HG02885 (cell line): Measurements from ENCODE around the gene GOSR2.

Experiments
- ATAC-seq: cut with Tn5 transposase; IDR thresholded peaks from one replicate; pipeline ENCODE4 v1.9.1; 2021; ENCODE audit warnings: mild to moderate bottlenecking; ENCODE audit not compliant: unreplicated experiment, poor library complexity

GOSR2 gene

DNA sequence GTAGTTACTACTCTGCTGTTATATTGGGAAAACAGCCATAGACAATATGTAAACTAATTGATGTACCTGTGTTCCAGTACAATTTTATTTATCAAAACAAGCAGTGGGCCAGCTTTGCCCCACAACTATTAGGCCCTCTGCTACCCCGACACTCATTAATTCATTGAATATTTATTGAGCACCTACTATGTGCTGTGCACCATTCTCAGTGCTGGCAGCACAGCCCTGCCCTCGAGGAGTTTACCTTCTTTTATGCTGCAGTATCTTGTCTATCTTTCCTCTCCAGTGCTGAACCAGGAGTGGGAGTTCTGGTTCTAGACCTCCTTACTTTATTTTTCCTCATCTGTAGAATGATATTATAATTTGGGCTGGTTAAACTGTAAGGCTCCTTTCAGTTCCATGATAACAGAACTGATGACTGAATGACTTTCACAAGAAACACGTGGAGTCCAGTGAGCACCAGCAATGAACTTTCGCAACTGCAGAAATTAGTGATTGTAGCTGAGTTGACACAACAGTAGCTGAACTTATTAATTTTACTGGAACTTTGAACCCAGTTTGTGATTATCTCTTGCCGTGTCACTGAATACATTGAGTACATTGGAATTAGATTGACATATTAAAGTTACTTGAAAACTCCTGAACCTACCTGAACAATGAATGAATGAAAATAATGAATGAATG is 2.4 kb downstream of the GOSR2 start:
- ATAC-seq = no peak

DNA sequence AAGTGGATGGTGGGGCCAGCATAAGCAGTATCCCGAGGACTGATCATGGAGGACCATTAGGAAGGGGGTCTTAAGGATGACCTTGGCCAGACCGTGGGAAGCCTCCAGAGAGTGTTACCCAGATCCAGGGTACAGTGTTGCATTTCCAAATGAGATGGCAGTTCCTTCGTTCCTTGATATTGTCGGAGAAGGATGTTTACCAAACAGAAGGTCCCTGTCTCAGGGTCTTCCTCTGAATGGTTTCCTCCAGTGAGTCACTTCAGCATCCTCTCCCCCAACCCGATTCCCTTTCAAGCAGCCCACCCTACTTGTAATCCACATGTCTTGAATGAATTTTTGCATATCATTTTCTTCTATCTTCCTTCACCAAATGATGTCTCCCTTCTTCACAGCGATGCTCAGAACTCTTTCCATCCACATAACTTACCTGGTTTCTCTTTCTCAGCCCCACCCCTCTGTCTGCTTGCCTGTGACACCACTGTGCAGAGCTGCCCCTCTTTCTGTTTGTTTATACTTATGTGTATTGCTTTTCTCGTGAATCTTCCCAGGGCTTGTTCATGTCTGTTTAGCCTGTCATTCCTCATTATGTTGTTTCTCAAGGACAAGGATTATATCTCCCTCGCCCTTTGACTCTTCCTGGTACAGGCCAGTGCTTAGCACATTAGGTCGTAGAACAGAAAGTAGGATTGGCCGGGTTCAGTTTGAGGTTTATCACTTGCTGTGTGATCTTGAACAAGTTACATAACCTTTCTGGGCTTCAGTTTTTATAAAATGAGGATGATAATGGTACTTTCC is 5.7 kb downstream of the GOSR2 start:
- ATAC-seq = no peak

DNA sequence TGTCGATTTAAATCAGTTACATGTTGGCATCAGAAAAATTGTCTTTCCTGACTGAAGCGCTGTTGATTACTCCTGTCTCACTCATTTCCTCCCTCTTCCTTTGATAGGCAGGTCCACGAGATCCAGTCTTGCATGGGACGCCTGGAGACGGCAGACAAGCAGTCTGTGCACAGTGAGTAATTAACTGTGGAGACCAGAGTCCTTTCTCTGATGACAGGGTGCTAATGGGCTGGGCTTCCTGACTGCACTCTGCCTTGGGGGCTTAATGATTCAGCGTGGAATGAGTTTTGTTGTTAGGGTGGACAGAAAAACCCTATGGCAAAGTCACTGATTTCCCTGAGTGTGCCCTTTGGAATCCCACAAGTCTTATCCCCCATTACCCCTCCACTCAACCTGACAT is 6.5 kb downstream of the GOSR2 start:
- no peak for ATAC-seq

DNA sequence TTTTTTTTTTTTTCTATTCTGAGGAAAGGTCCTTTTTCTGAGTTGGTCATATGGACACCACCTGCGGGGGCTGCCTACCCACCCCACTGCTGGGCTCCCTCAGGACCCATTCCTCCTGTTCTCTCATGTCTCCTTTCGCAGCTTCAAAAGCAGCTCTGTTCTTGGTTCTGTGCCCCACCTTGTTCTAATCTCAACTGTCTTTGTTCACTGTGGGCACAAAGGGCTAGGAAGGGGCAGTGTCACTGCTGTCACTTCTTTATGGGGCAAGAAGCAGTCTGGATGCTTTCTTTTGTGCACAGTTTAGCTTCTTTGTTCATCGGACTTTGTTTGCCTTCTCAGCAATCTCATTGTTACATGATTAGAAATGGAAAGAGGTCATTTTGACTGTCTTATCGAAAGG is 7.1 kb downstream of the GOSR2 start:
- no peak for ATAC-seq

DNA sequence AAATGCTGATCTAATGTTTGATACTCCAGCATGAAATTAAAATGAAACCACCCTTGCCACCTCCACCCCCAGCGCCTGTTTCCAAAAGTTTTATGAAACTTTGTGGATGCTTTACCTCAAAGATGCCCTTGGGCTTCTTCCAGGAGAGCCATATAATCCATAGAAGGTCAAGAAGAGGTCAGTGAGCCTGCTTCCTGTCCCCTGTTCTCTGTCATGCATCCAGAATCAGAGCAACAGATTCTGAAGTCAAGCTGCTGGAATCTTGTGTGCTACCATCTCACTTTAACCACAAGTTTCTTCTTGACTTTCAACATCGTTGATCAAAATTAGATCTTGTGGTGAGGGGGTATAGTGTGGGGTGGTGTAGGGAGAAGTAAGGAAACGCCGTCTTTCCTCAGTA is 8.6 kb downstream of the GOSR2 start:
- ATAC-seq = no peak

DNA sequence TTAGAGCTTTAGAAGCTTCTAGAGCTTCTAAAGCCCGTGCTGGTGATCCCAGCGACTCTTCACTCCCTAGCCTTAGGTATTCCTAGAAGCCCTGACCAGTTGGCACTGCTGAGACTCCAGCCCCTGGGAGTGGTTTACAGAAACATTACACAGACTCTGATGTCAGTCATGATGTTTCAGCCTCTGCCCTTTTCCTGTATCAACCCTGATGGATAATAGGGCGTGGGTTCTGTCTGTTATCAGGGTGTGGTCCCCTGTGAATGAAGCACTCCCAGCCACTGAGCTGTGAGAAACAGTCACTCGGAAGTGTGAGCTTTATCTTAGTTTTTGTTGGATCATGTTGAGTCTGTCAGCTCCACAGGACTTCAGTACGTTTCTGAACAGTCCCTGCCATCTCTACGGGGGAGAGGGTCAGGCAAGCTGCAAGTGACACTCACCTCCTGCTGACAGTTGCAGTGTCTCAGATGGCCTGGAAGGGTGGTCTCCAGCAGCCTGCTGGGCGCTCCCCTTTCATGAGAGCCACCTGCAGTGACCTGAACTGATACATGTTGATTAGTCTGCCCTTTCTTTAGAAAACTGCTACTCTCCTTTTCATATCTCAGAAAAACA is 12.8 kb downstream of the GOSR2 start:
- ATAC-seq = no peak

DNA sequence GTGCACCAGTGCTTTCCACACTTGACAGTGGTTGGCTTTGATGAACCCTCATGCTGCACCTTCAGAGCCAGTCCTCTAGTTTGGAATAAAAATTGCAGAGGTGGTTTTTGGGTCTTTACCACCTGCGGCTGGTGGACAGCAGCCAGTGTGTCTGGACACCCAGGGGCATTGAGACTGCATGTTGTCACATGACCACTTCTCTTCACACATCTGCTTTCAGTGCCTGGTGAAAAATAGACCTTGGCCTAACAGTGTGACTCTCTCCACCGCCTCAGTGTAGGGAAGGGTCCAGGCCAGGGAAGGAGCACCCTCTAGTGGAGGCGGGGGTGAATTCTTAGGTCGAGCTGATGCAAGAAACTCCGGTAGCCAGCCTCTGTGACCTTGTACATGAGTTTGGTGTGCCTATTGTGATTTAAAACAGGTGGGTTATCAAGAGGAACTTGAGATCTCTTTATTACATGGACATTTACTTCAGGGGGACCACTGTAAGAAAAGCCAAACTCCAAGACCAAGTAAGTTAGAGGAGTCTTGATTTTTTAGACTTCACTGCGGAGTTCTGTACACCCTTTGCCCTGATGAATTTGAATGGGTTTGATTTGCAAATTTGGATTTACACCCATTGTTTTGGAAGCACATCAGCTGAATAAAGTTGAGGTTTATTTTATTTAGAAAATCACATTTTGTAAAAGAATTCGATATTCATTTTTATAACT is 17.9 kb downstream of the GOSR2 start:
- ATAC-seq = peak; percentile 57

DNA sequence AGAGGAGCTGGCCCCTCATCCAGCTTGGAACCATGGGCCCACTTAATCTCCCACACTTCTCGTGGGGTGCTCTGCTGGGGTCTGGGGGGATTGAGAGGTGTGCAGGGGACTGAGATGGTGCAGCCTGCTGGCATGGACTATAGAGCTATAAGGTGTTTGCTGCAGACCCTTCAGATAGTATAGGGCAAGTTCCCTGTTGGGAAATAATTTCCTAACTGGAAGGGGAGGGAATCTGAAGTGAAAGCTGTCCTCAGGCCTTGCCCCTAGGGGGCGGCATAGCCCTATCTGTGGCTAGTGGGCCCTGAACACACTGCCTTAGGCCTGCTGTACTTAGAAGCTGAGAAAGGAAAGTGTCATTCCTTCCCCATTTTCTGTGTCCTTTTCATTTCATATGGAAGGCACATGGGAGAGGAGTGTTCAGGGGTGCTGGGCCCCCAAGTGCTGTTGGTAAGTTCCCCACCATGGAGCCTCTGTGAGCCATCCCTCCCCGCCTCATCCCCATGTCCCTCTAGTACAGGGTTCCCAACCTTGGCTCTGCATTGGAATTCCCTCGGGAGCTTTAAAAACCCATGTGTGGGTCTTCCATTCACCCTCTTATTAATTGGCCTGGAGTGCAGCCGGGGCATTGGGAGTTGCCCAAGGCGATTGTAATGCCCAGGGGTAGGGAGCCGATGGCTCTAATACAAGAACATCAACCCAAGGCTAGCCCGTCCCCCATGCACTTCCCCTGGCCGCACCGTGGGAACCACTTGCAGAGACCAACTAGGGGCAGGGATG is 19.7 kb downstream of the GOSR2 start:
- no peak for ATAC-seq

DNA sequence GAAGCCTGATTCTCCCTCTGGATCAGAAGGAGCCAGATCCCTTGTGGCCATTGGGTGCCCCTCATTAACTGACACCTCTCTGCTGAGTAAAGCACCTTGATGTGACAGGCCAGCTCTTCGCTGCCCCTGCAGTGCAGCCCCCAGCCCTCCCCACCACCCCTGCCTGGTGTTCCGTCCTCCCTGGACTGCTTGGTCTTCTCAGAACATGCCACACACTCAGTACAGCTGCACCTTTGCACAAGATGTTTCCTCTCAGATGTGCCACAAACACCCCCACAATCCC is 20.2 kb downstream of the GOSR2 start:
- ATAC-seq = no peak

DNA sequence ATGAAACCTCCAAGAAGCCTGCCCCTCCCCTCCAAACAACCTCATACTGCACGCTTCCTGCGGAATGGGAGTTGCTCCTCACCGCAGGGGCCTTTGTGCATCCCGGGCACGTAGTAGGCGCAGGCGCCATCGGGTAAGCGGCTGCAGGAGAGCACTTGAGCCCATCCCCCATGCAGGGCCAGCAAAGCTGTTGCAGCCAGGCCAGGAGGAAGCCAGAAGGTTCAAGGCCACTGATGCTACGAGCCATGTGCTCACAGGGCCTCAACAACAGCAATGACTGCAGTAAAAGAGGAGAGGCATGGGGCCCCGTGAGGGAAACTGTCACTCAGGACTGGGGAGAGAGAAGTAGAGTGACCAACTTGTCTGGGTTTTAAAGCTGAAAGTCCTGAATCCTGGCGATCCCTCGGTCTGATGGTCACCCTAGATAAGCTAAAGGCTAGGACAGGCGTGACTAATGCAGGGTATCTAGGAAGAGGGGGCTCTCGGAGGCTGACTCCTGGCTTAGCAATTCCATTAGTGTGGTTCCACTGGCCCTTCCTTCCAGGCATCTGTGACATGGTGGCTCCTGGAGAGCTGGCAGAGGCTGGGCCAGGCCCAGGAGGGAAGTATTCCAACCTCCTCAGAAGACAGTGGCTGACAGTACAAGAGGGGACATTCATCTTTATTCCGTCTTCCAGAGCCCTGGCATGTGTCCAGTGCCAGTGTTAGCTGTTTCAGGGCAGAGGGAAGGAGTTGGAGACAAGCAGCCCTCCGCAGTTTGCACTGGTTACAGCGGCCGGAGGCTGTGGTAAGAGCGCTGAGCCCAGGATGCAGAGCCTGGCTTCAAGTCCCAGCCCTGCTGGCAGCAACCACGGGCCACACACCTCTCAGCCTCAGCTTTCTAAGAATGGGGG is 20.8 kb downstream of the GOSR2 start:
- no peak for ATAC-seq

DNA sequence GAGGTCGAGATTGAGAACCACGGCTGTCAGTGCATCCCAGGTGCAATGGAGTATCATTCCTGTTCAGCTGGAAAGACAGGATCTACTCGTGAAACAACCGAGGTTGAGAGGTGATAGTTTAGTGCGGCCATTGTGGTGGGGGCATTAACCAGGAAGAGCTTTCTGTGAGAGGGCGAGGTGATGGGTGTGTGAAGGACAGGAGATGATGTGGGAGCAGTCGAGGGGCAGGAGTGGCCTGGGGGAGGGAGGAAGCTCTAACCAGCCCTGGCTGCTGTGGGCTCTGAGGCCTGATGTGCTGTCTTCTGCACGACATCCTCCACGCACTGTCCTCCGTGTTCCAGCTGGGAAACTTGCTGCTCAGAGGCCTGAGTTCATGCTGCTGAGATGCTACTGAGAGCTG is 22.0 kb downstream of the GOSR2 start:
- no peak for ATAC-seq

DNA sequence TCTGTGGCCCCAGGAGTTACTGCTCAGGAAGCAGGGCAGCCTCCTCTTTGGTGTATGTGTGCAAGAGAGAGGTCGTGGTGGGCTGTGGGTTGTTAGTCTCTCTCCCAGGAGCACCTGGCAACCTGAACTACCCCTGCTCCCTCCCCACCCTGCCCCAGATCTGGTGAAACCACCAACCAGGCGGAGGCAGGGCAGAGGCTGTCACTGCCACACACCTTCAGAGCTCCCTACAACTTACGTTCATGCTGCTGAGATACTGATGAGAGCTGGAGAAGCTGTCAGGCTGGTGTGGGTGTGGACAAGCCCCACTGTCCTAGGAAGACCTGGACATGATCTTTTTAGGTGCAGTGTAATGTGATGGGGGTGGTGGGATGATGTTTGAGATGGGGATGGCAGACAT is 24.3 kb downstream of the GOSR2 start:
- no peak for ATAC-seq

DNA sequence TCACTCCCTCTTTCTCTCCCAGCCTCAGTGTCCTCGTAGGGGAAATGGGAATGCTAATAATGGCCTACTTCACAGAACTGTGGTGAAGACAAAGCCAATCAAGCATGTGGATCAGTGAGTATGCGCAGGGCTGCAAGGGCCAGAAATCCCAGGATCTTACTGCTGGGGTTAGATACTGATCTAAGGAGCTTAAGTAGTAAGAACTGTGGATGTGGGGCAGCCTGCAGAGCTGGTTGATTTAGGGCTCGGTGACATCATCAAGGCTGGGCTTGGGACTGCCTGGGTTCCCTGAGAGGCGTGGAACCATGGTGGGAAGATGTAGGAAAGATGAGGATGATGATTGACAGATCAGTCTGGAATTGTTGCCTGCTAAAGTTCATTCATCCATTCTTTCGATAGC is 25.6 kb downstream of the GOSR2 start:
- ATAC-seq = no peak

DNA sequence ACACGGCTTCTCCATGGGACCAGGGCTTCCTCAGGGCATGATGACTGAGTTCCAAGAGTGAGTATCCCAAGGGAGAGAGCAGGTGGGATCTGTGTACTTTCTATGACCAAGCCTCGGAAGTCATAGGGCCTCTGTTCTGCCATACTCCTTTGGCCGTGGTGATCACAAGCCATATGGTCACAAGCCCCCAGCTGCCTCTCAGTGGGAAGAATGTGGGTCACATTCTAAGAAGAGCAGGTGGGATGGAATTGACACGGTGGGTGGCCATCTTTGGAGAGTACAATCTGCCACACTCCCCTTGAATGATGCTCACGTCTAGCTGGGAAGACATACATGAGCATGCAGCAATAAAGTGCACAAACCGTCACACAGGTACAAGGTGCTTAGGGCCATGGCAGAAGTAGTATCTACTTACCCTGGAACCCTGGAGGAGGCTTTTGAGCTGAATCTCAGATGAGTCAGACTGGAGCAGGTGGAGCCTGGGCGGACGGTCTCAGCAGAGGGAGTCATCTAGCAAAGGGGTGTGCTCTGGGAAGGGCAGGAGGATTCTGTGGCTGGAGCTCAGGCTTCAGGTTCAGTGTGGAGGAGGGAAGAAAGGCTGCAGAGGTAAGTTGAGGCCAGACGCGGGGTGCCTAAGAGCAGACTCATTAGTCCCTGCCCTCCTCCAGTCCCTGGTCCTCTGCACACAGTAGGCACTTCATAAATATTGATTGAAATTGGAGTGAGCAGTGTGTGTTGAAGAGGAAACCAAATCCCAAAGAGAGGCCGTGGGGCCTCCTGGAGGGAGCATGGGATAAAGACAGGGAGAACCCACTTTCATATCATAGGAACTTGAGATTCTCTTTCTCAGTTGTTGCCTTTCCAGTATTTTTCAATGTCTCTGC is 26.6 kb downstream of the GOSR2 start:
- ATAC-seq = no peak

DNA sequence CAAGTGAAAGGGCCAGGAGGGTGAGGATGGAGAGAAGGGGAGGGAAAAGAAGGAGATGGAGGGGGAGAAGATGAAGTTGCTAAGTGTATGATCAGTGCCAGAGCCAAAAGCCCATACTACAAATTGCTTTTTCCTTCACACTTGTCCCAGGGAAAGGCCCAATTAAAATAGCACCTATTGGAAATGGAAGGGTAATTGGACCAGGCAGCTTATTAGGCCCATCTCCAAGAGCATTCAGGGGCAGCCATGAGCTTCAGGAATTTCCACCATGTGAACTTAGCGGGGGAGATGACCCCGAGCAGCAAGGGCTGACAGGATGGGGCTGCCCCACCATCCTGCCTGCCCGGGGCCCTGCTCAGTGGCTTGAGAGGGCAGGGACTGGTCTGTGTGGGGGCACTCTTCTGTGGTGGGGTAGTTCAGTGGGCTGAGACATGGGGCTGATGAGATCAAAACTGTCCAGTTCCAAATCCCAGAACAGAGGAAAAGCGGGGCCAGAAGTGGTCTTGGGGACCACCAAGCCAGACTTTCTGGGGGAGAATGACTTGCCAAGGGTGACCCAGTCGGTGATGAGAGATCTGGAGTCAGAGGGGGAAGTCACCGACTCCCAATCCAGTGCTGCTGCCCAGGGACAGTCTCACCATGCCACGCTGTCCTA is 27.5 kb downstream of the GOSR2 start:
- ATAC-seq = no peak

DNA sequence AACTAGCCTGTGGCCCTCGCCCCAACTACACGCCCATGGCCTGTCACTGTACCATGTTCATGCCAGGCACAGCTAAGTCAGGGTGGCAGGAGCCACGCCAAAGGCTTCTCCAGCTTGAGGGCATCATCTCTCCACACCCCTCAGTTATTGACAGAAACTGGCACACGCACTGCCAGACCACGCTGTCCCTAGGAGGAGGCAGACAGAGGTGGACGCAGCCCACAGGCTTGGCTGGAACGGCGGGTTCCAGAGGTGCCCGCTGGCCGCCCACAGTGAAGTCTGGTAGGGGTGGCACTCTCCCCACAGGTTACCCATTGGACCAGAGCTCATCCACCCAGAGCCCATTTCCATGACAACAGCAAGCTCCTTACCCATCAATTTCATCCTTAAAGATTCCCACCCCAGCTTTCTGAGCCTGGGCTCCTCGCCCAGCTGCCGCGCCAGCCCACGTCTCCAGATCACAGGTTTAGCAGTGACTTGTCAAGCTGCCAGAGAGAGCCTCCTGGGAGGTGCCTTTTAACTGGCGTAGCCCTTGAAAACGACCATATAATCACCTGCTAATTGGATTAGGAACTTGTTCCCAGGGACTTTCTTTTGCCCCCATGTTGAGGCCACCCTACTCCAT is 28.1 kb downstream of the GOSR2 start:
- no peak for ATAC-seq

DNA sequence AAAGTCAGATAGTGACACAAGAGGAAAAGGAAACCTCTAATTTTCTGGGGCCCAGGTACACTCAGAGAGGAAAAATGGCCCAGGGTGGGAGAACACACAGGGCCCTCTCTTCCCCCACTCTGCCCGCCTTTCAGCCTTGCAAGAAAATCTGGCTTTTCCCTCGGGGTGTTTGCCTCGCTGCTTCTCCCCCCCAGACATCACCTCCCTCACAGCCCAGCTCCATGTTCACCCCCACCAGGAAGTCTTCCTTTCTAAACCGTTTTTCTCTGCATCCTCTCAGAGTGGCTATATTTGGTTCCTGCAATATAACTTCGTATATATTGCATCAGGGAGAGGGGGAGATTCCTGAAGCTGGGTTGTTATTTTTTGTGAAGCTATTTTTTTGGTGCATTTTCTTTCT is 28.7 kb downstream of the GOSR2 start:
- ATAC-seq = no peak

DNA sequence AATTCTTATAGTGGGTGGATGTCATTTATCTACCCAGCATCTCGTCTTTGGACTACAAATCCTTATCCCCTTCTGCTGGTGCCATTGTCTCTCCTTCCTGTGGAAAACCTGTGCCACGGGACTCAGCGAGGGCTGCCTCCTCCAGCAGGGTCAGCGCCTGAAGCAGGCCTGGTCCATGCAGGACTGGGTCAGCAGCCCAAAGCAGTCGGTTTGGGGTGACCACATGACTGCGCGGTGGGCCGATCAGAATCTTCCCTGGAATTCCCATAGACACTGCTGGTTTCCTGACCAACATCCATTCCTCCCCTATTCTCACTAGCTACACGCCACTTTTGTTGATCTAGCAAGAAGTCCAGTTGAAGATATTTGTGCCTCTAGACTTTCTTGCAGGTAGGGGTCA is 29.2 kb downstream of the GOSR2 start:
- no peak for ATAC-seq
